Testis (tissue), 3 donors: ENCODE results near the gene KHSRP. TPM values are rescaled to one million over a fixed set of nuclear protein-coding genes. Genes with fewer than 3 reads are reported as not detected.

Source experiments
- DNase-seq: peaks from one replicate; pipeline ENCODE4 v3.0.0-alpha.2; 2019
- H3K27ac ChIP-seq, 2 donors: fragments of 200-600 bp; sonication (generic); one replicate each; pipeline ENCODE4 v1.5.1; 2019
- H3K27me3 ChIP-seq: fragments of 200-600 bp; sonication (generic); one replicate; pipeline ENCODE4 v1.5.1; 2019
- H3K36me3 ChIP-seq: fragments of 200-600 bp; sonication (generic); one replicate; pipeline ENCODE4 v1.5.1; 2017; ENCODE audit warnings: low read depth; ENCODE audit errors: missing control alignments
- H3K4me1 ChIP-seq: fragments of 200-600 bp; sonication (generic); one replicate; pipeline ENCODE4 v1.5.1; 2019
- H3K4me3 ChIP-seq, 2 donors: fragments of 200-600 bp; sonication (generic); one replicate each; pipeline ENCODE4 v1.5.1; 2017 to 2019
- H3K9me3 ChIP-seq: fragments of 200-600 bp; sonication (generic); one replicate; pipeline ENCODE4 v1.5.1; 2017
- POLR2A ChIP-seq: fragments of 450-650 bp; IDR thresholded peaks from one replicate; pipeline ENCODE4 v1.6.1; 2017; ENCODE audit warnings: antibody characterized with exemption, mild to moderate bottlenecking, moderate library complexity
- WGBS, 2 donors: methylation state at CpG; one replicate each; pipeline ENCODE4 v1.1.5; 2018; 5-methylcytosine and 5-hydroxymethylcytosine counted together
- intact Hi-C: fragments of 100-400 bp; cut with DNase I; formaldehyde crosslinking; loops from one replicate; pipeline ENCODE4 v1.15.1; 2023; ENCODE audit warnings: low total_unique reads
- polyA plus RNA-seq: library from polyadenylated mRNA; stranded (reverse); fragments of 350-450 nt; fragmentation: Illumina TruSeq; extraction: RNeasy Lipid Tissue Mini Kit (QIAGEN cat#74804); gene quantifications from one replicate; pipeline ENCODE4 v1.2.3, GENCODE V29; 2014; ENCODE audit warnings: low read depth, low replicate concordance; ENCODE audit not compliant: insufficient read depth
- total RNA-seq, 2 donors: library from RNA; depleted of rRNA; stranded (reverse); fragments of >200 nt; gene quantifications; one replicate each; pipeline ENCODE4 v1.2.3, GENCODE V29; 2016
- TF ChIP-seq, protein P1 (sequence below), 3 experiments: fragments of 450-650 bp in 2 of 3; fragments of 200-600 bp in 1 of 3; sonication (generic) in 1 of 3; IDR thresholded peaks; one replicate each; pipeline ENCODE4 v1.5.1; 2016 to 2019; ENCODE audit warnings: antibody characterized with exemption in 3 of 3, mild to moderate bottlenecking in 2 of 3, moderate library complexity in 1 of 3

KHSRP gene
- total and polyA plus RNA-seq, 3 donors from 2014 or later: 279 to 358 (median 336) TPM

DNA sequence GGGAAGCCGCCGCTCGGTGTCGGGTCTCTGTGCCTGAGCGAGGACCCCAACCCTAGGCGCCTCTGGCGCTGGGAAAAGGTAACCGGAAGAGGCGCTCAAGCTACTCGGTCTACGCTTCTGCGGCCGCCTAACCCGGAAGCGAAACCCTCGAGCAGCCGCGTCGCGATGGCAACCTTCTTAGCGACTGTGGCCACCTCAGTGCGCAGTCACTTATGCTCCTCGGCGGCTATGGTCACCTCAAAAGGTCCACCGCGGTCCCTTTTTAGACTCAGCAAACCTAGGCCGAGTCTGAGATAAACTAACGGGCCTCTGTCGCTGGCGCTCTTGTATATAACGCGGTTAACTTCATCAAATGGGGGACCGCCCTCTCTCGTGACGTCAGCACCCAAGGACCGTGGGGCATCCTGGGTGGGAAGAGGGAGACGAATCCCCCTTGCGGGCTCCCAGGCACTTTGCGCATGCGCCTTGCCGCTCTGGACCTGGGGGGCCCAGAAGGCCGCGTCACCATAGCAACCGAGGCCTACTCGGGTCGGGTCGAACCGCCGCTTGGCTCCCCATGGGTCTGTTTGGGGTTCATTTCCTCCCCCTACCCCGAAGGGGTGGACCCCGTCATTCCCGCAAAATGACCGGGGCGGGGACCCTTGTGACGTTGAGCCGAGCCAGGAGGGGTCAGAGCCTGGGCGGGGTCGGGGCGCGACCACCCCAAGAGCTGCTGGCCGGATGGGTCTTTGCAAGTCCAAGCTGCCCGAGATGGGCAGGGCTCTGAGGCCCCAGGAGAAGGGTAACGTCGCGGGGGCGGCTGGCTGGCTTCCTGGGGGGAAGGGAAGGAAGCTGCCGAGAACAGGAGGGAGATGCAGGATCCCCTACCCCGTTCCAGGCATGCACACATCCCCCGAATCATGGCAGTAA, 31.3 kb downstream of the KHSRP start, which contains the start of gene GTF2F1:
TSS of gene GTF2F1 (minus strand) at position 91 of the 909 bp plus-strand sequence. CDS start 169 bp downstream, outside the sequence.
- Histone ChIP-seq H3K4me3 (peak within 1 kb of the TSS; percentile 75 to 97), H3K9me3 (no peaks in the 10 kb centered on the region), H3K4me1 (peaks cover 7% of the 10 kb centered on the region), H3K36me3 (no peaks in the 10 kb centered on the region), H3K27me3 (no peaks in the 10 kb centered on the region), H3K27ac (peak within 1 kb of the TSS; percentile 95)
- intact Hi-C loops: loop anchor here (5.0 kb wide), 1 partner anchor 34 kb away; no protein-coding TSS in a partner anchor
- DNase-seq: peak; percentile 97
- no peak for TF ChIP-seq POLR2A
- TF ChIP-seq, protein P1, sequence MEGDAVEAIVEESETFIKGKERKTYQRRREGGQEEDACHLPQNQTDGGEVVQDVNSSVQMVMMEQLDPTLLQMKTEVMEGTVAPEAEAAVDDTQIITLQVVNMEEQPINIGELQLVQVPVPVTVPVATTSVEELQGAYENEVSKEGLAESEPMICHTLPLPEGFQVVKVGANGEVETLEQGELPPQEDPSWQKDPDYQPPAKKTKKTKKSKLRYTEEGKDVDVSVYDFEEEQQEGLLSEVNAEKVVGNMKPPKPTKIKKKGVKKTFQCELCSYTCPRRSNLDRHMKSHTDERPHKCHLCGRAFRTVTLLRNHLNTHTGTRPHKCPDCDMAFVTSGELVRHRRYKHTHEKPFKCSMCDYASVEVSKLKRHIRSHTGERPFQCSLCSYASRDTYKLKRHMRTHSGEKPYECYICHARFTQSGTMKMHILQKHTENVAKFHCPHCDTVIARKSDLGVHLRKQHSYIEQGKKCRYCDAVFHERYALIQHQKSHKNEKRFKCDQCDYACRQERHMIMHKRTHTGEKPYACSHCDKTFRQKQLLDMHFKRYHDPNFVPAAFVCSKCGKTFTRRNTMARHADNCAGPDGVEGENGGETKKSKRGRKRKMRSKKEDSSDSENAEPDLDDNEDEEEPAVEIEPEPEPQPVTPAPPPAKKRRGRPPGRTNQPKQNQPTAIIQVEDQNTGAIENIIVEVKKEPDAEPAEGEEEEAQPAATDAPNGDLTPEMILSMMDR (IDR thresholded peaks at IDR 0.05): peak in 1 of 3 experiments; percentile 1
- WGBS, 2 donors: 0 to 1% methylated on average over 3 to 69 of the region's 69 CpGs

DNA sequence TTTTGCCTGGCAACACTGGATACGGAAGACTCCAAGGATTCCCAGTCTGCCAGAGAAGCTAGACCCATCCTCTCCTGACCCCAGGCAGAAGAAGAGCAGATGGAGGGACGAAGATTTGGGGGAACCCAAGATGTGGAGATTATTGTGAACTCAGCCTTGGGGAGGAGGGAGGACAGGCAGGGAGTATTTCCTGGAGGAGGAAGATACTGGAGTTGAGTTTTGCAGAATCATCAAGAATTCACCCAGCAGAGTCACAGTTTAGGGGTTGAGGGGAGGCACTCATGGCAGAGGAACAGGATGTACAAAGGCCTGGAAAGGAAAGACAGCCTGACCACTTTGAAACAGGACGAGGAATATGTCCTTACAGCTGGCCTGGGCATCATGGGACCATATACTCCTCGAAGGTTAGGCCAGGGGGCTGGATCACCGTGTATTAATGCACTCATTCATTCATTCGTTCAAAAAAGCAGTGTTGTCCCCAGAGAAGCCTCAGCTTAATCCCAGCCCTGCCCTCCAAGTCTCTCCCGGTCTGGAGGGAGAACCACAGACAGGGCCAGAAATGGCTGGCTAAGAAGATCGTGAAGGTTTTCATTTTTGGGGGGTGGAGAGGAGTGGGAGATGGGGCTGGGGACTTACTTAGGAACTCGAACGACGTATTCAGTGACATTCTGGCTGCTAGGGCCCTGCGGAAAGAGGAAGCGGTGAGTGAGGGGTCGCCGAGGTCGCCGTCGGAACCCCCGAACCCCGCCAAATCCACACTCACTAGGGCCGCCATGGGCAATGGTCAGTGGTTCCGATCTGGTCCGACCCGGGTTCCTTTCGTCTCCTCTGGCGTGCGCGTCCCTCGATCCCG, 32.2 kb downstream of the KHSRP start:
- Histone ChIP-seq H3K4me1 (peaks cover 7% of the 10 kb centered on the region), H3K9me3 (no peaks in the 10 kb centered on the region), H3K27me3 (no peaks in the 10 kb centered on the region), H3K27ac (peak overlapping the region; percentile 95), H3K4me3 (peak overlapping the region; percentile 75 to 97), H3K36me3 (no peaks in the 10 kb centered on the region)
- intact Hi-C loops: loop anchor here (5.0 kb wide), 1 partner anchor 35 kb away; no protein-coding TSS in a partner anchor
- TF ChIP-seq, protein P1 (IDR thresholded peaks at IDR 0.05): no peak
- TF ChIP-seq POLR2A: no peak
- DNase-seq: no peak
- 7% methylated on average over 20 to 26 of the region's 30 CpGs for WGBS, 2 donors

DNA sequence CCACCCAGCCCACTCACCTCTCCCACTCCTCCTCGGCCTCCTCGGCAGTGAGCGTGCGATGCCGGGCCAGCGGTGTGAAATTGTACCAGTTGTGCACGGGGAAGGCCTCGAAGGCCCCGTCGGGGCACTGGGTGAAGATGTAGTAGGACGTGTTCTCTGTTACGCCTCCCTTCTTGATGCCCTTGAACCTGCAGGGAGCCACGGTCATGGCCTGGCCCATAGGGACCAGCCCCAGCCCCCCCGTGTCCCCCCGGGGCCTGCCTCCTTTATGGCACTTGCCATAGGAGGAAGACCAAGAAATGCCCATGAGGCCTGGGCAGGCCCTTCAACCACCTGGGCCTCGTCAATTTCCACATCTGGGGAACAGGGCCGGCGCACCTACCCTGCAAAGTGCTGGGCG, 37.2 kb downstream of the KHSRP start:
- Histone ChIP-seq H3K36me3 (no peaks in the 10 kb centered on the region), H3K27ac (no peak overlapping the region)
- WGBS, 2 donors: 94 to 96% methylated on average over 12 to 19 of the region's 19 CpGs

DNA sequence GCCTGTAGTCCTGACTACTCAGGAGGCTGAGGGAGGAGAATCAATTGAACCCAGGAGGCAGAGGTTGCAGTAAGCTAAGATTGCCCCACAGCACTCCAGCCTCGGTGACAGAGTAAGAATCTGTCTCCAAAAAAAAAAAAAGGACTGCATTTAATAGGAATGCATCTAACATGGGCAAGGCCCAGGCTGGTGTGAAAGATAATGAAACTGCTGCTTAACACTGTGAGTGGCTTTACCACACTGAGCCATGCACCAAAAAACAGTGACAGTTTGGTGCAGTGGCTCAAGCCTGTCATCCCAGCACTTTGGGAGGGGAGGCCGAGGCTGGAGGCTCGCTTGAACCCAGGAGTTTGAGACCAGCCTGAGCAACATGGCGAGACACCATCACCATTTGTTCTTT, 40.2 kb downstream of the KHSRP start:
- WGBS, 2 donors: 85 to 89% methylated on average over 4 of the region's 4 CpGs
- intact Hi-C loops: no loop called here
- no peak for DNase-seq
- no peaks in the 10 kb centered on the region for H3K27me3 ChIP-seq
- TF ChIP-seq POLR2A: no peak
- TF ChIP-seq, protein P1 (IDR thresholded peaks at IDR 0.05): no peak
- H3K36me3 ChIP-seq: no peaks in the 10 kb centered on the region
- no peaks in the 10 kb centered on the region for H3K4me1 ChIP-seq
- no peak overlapping the region for H3K4me3 ChIP-seq
- H3K9me3 ChIP-seq: no peaks in the 10 kb centered on the region
- H3K27ac ChIP-seq: no peak overlapping the region

More for the DNA sequence above, 37.2 kb downstream of the KHSRP start:
- Histone ChIP-seq H3K4me1 (no peaks in the 10 kb centered on the region), H3K27me3 (no peaks in the 10 kb centered on the region), H3K9me3 (no peaks in the 10 kb centered on the region), H3K4me3 (no peak overlapping the region)
- intact Hi-C loops: no loop called here
- TF ChIP-seq, protein P1 (IDR thresholded peaks at IDR 0.05): no peak
- no peak for TF ChIP-seq POLR2A
- no peak for DNase-seq
